Measurements from ENCODE around the gene SNX8. TPM values are rescaled to one million over a fixed set of nuclear protein-coding genes. Genes with fewer than 3 reads are reported as not detected.

Gene SNX8
- total RNA-seq, 1 donor from 2014 or later: 60.1 TPM

- Histone ChIP-seq H3K9me3 (no peaks in the 10 kb centered on the region), H3K4me1 (peaks cover 27% of the 10 kb centered on the region), H3K27ac (peak within 1 kb of the TSS; percentile 72), H3K36me3 (peaks cover 28% of the 10 kb centered on the region), H3K27me3 (no peaks in the 10 kb centered on the region), H3K4me3 (peak within 1 kb of the TSS; percentile 98)
- DNase-seq (peak; percentile 94), ATAC-seq (peak; percentile 91)
- intact Hi-C loops (cut with DNase I): no loop called here
- TF ChIP-seq CTCF (IDR thresholded peaks at IDR 0.05): no peak
Observed at GRCh38 chr7:2232766-2233520, 81.3 kb downstream of the SNX8 start, which contains the start of gene MAD1L1. MAD1L1 (minus strand) TSS chr7:2232945; CDS start chr7:2230133, 2,812 bp downstream.

DNA sequence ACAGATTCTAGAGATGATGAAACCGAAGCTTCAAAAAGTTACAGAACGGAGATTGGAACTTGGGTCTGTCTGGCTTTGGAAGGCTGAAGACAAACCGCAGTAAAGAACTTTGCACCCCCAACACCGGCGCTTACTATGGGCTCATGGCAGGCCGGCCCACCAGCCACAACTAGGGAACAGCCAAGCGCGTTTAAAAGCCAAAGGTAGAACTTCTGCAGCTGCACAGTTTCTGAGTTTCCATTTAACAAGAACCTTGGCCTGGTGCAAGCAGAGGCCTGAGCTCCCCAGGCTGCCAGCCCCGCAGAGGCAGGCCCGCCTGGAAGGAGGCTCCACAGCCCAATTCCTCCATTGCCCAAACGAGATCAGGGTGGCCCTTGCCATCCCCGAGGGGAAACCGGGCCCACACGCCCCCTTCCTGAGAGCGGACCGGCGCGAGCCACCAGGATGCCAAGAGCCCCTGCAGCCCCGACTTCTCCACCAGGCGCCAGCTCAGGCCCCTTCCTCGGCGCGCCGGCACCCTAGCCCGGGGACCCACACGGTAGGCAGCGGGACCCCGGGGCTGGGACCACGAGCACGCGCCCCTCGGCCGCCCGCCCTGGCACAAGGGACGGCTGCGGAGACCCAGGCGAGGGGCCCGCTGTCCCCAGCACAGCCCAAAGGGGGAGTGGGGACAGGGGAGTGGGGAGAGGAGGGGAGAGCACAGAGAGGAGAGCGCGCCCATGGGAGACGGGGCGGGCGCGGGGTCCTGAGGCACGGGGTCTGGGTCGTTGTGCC, 82.1 kb downstream of the SNX8 start:
- TF ChIP-seq CTCF (IDR thresholded peaks at IDR 0.05): no peak
- Histone ChIP-seq H3K27ac (peak overlapping the region; percentile 72), H3K4me3 (peak overlapping the region; percentile 98), H3K4me1 (peaks cover 21% of the 10 kb centered on the region), H3K27me3 (no peaks in the 10 kb centered on the region), H3K36me3 (peaks cover 28% of the 10 kb centered on the region), H3K9me3 (no peaks in the 10 kb centered on the region)
- peak; percentile 48 for ATAC-seq
- no peak for DNase-seq
- intact Hi-C loops (cut with DNase I): no loop called here

GRCh38 chr7:2230882-2231281, 83.4 kb downstream of the SNX8 start:
- Histone ChIP-seq H3K4me3 (no peak overlapping the region), H3K9me3 (no peaks in the 10 kb centered on the region), H3K4me1 (peaks cover 21% of the 10 kb centered on the region), H3K27me3 (no peaks in the 10 kb centered on the region), H3K36me3 (peaks cover 36% of the 10 kb centered on the region), H3K27ac (no peak overlapping the region)
- intact Hi-C loops (cut with DNase I): no loop called here
- TF ChIP-seq CTCF (IDR thresholded peaks at IDR 0.05): no peak
- DNase-seq: no peak
- no peak for ATAC-seq

DNA sequence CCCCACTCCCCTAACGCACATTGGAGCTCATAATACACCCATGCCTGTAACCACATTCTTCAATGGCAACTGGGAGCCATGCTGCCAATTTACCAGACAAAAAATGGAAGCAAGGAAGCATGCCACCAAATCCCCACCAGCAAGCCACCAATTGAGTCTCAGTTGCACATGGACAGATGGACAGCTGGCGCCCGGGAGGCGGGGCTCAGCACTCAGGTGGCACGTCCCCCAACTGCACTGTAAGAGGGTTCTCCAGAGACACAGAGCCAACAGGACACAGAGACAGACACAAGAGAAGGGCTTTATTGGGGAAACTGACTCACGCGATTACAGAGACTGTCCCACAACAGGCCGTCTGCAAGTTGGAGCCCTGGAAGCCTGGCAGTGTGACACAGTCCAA, 84.0 kb downstream of the SNX8 start:
- H3K4me3 ChIP-seq: no peak overlapping the region
- no peak for TF ChIP-seq CTCF (IDR thresholded peaks at IDR 0.05)
- H3K36me3 ChIP-seq: peaks cover 34% of the 10 kb centered on the region
- intact Hi-C loops (cut with DNase I): no loop called here
- no peak overlapping the region for H3K27ac ChIP-seq
- H3K27me3 ChIP-seq: no peaks in the 10 kb centered on the region
- no peak for ATAC-seq
- peaks cover 21% of the 10 kb centered on the region for H3K4me1 ChIP-seq
- no peak for DNase-seq
- H3K9me3 ChIP-seq: no peaks in the 10 kb centered on the region

- Histone ChIP-seq H3K4me3 (no peak overlapping the region), H3K36me3 (peaks cover 28% of the 10 kb centered on the region), H3K27ac (no peak overlapping the region), H3K4me1 (peaks cover 21% of the 10 kb centered on the region), H3K9me3 (no peaks in the 10 kb centered on the region), H3K27me3 (no peaks in the 10 kb centered on the region)
- DNase-seq (no peak), ATAC-seq (no peak)
- intact Hi-C loops (cut with DNase I): no loop called here
- TF ChIP-seq CTCF (IDR thresholded peaks at IDR 0.05): no peak
Observed at GRCh38 chr7:2229467-2229866, 84.8 kb downstream of the SNX8 start.
